Panc1 (cell line): Measurements from ENCODE around the gene KRTAP4-1. TPM values are rescaled to one million over a fixed set of nuclear protein-coding genes. Genes with fewer than 3 reads are reported as not detected.

ENCODE experiments used
- ATAC-seq: fragments of 200-7000 bp; cut with Tn5 transposase; 2 replicates; pipeline ENCODE4 v1.9.1; 2020; ENCODE audit warnings: mild to moderate bottlenecking, moderate library complexity
- BruUV-seq: library from RNA; stranded (reverse); fragments of 400-500 nt; replicated peaks from 2 replicates; lab custom pipeline; 2021; lab: Mats Ljungman, UMichigan
- CTCF ChIA-PET: fragments of 300-600 bp; sonication (Branson Sonifier 250); formaldehyde crosslinking; loops from one replicate; lab custom pipeline; 2022; ENCODE audit warnings: antibody characterized with exemption; lab: Charles Lee
- POLR2A ChIA-PET: fragments of 300-600 bp; sonication (Branson Sonifier 250); formaldehyde crosslinking; loops from one replicate; lab custom pipeline; 2022; ENCODE audit warnings: antibody characterized with exemption; lab: Charles Lee
- DNase-seq: peaks from one replicate; pipeline ENCODE4 v3.0.0-alpha.2; 2010; ENCODE audit warnings: low read depth, low spot score
- H3K27ac ChIP-seq: 2 replicates; pipeline ENCODE4 v1.5.1; 2011; ENCODE audit warnings: mild to moderate bottlenecking, low read length, inconsistent platforms
- H3K27me3 ChIP-seq: fragments of 200-500 bp; sonication (Bioruptor generic); 2 replicates; pipeline ENCODE4 v1.6.0; 2014; ENCODE audit warnings: low read length, inconsistent platforms; ENCODE audit not compliant: control insufficient read depth, insufficient read depth
- H3K36me3 ChIP-seq: fragments of 200-500 bp; sonication (Bioruptor generic); 2 replicates; pipeline ENCODE4 v1.5.1; 2014; ENCODE audit warnings: inconsistent platforms, mild to moderate bottlenecking, low read length, moderate library complexity; ENCODE audit not compliant: control insufficient read depth, insufficient read depth
- H3K4me1 ChIP-seq: 2 replicates; pipeline ENCODE4 v1.5.1; 2011; ENCODE audit warnings: inconsistent platforms, mild to moderate bottlenecking, low read length, moderate library complexity; ENCODE audit not compliant: control insufficient read depth, insufficient read depth
- H3K4me3 ChIP-seq, 2 experiments: 2 replicates each; pipeline ENCODE4 v1.5.1; 2011 to 2012; ENCODE audit warnings: low read depth in 2 of 2, low read length in 2 of 2, mild to moderate bottlenecking in 2 of 2, inconsistent platforms in 1 of 2, moderate library complexity in 1 of 2
- H3K9me3 ChIP-seq: fragments of 200-500 bp; sonication (Bioruptor generic); 2 replicates; pipeline ENCODE4 v1.5.1; 2014; ENCODE audit warnings: low read depth, mild to moderate bottlenecking, inconsistent platforms, low read length, moderate library complexity; ENCODE audit not compliant: control insufficient read depth, insufficient read depth
- CTCF ChIP-seq: fragments of 450-650 bp; IDR thresholded peaks from 2 replicates; pipeline ENCODE4 v1.5.1; 2017; ENCODE audit warnings: mild to moderate bottlenecking
- POLR2AphosphoS5 ChIP-seq: IDR thresholded peaks from 2 replicates; pipeline ENCODE4 v1.6.1; 2012; ENCODE audit warnings: mild to moderate bottlenecking, low read depth, low read length, moderate library complexity
- REST ChIP-seq, 2 experiments: IDR thresholded peaks; 2 replicates each; pipeline ENCODE4 v1.6.1; 2011 to 2012; ENCODE audit warnings: low read depth in 2 of 2, control low read depth in 1 of 2, low read length in 1 of 2, mild to moderate bottlenecking in 1 of 2, moderate library complexity in 1 of 2; ENCODE audit not compliant: insufficient read depth in 1 of 2
- SIN3A ChIP-seq: IDR thresholded peaks from 2 replicates; pipeline ENCODE4 v1.6.1; 2012; ENCODE audit warnings: low read depth, mild to moderate bottlenecking, low read length, moderate library complexity, borderline replicate concordance; ENCODE audit not compliant: insufficient read depth
- TCF7L2 ChIP-seq: IDR thresholded peaks from 2 replicates; pipeline ENCODE4 v1.6.1; 2011; ENCODE audit warnings: mild to moderate bottlenecking, low read depth, low read length, inconsistent platforms
- in situ Hi-C: cut with HindIII; loops from 2 replicates; pipeline ENCODE4 v1.10.0; 2016; ENCODE audit warnings: low sequenced_read_pairs, low pct_unique_long_range_greater_than_20kb
- intact Hi-C: fragments of 100-400 bp; cut with micrococcal nuclease; formaldehyde crosslinking; loops from one replicate; pipeline ENCODE4 v1.10.0; 2022; ENCODE audit not compliant: unreplicated experiment
- total RNA-seq: library from RNA; stranded (reverse); gene quantifications from one replicate; pipeline ENCODE4 v1.2.1, GENCODE V29; 2021; ENCODE audit not compliant: unreplicated experiment

Gene KRTAP4-1
- total RNA-seq, 1 experiment from 2014 or later: not detected

- ATAC-seq (no peak), DNase-seq (no peak)
- intact Hi-C loops (no loop called here), in situ Hi-C loops (no loop called here)
- TF ChIP-seq SIN3A: no peak
- TF ChIP-seq POLR2AphosphoS5: no peak
- no peak for TF ChIP-seq TCF7L2
- TF ChIP-seq CTCF: no peak
- no peaks in the 10 kb centered on the region for H3K36me3 ChIP-seq
- H3K27ac ChIP-seq: no peak overlapping the region
- CTCF ChIA-PET: no interaction called here
- peaks cover 15% of the 10 kb centered on the region for H3K27me3 ChIP-seq
- no peaks in the 10 kb centered on the region for H3K4me1 ChIP-seq
- no TSS peak for BruUV-seq
- H3K9me3 ChIP-seq: no peaks in the 10 kb centered on the region
- POLR2A ChIA-PET: no interaction called here
- no peak overlapping the region for H3K4me3 ChIP-seq
These were observed 5.7 kb downstream of the KRTAP4-1 start for GRCh38 chr17:41178843-41179616.

GRCh38 chr17:41178341-41178740, 6.4 kb downstream of the KRTAP4-1 start:
- in situ Hi-C loops (no loop called here), intact Hi-C loops (no loop called here)
- Histone ChIP-seq H3K27me3 (peaks cover 15% of the 10 kb centered on the region), H3K9me3 (no peaks in the 10 kb centered on the region), H3K27ac (no peak overlapping the region), H3K4me1 (no peaks in the 10 kb centered on the region), H3K36me3 (no peaks in the 10 kb centered on the region), H3K4me3 (no peak overlapping the region)
- POLR2A ChIA-PET: no interaction called here
- TF ChIP-seq REST (IDR thresholded peaks at IDR 0.05; ENCODE audit: insufficient read depth in 1 of 2, low read depth in 2 of 2, low read length in 1 of 2): no peak
- no peak for TF ChIP-seq SIN3A
- no peak for TF ChIP-seq POLR2AphosphoS5
- no peak for TF ChIP-seq CTCF
- no peak for TF ChIP-seq TCF7L2
- DNase-seq (no peak), ATAC-seq (no peak)
- no TSS peak for BruUV-seq
- CTCF ChIA-PET: no interaction called here
